GM18517 (cell line): ENCODE measurements around the gene NAT8L.
A peak's percentile ranks its signal among the peaks of the same experiment; 100 is the strongest.
"Not testable (repeated sequence)": the region's sequence is repeated elsewhere in the genome, so short reads cannot be mapped to it uniquely, and the experiment has no call there.

Experiments
- ATAC-seq: cut with Tn5 transposase; IDR thresholded peaks from one replicate; pipeline ENCODE4 v1.9.1; 2021; ENCODE audit warnings: mild to moderate bottlenecking, moderate library complexity; ENCODE audit not compliant: unreplicated experiment

Gene NAT8L, protein sequence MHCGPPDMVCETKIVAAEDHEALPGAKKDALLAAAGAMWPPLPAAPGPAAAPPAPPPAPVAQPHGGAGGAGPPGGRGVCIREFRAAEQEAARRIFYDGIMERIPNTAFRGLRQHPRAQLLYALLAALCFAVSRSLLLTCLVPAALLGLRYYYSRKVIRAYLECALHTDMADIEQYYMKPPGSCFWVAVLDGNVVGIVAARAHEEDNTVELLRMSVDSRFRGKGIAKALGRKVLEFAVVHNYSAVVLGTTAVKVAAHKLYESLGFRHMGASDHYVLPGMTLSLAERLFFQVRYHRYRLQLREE

DNA sequence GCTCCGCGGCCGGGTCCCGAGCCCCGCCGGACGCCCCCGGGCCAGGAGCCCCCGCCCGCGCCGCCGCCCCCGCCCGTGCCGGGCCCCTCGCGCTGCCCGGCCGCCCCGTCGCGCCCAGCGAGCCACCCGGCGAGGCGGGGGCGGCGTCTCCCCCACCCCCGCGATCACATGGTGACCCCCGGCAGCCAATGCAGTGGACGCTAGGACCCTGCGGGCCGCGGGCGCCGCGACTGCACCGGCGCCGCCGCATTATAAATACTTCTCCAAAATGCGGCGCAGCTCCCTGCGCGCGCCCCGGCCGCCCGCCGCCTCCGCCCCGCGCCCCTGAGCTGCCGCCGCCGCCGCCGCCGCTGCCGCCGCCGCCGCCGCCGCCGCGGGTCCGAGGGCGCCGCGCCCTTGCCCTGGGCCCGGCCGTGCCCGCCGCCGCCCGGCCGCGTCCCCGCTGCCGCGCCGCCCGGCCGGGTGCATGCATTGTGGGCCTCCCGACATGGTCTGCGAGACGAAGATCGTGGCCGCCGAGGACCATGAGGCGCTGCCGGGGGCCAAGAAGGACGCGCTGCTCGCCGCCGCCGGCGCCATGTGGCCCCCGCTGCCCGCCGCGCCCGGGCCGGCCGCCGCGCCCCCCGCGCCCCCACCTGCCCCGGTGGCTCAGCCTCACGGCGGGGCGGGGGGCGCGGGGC is at the start of gene NAT8L:
Gene NAT8L (plus strand): TSS at position 282 of the 680 bp plus-strand sequence. CDS start 185 bp downstream, at position 467.
- no peak for ATAC-seq

DNA sequence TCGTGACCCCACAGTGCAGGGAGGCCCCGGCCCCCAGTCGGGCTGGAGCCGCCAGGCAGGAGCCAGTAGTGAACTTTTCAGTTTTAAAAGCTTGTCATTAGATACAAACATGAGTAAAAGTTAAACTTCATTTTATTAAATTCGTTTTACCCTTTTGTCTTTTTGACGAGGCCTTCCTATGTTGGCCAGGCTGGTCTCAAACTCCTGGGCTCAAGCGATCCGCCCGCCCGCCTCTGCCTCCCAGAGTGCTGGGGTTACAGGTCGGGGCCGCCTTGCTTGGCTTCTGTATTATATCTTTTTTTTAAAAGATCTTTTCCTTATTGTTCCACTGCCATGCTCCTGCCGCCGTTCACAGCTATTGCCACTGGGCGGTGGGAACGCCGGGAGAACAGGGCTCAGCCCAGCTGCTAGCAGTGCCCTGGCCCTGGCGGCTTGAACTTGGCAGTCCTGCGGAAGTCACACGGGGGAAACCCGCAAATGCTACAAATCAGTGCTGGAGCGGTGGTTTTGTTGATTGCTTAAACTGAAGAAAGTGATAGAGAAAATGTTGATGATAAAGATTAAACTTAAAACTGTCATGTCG is 49.4 kb upstream of the NAT8L start:
- ATAC-seq = peak; percentile 16

DNA sequence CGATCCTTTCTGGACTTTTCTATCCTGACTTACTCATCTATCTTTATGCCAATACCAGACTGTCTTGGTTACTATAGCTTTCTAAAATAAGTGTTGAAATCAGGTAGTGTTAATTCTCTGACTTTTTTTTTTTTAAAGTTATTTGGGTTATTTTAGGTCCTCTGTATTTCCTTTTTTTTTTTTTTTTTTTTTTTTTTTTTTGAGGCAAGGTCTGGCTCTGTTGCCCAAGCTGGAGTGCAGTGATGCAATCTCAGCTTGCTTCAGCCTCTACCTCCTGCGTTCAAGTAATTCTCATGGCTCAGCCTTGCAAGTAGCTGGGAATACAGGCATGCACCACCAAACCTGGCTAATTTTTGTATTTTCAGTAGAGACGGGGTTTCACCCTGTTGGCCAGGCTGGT is 47.5 kb upstream of the NAT8L start:
- ATAC-seq = no peak

DNA sequence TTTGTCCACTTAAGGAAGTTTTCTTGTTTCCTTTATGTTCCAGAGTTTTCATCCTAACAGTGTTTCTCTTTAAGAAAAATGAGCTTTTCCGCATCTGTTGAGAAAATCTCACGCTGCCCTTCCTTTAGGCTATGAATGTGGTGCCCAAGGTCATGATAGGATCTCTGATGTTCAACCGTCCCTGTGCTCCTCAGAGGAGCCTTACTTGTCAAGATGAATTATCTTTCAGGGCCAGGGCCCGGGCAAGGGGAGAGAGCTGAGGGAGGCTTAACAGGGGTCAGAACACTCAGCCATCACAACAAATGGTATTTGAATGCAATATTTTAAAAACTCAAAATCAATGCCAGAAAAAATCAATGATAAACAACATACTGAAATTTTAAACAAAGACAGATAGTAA is 44.1 kb upstream of the NAT8L start:
- no peak for ATAC-seq

DNA sequence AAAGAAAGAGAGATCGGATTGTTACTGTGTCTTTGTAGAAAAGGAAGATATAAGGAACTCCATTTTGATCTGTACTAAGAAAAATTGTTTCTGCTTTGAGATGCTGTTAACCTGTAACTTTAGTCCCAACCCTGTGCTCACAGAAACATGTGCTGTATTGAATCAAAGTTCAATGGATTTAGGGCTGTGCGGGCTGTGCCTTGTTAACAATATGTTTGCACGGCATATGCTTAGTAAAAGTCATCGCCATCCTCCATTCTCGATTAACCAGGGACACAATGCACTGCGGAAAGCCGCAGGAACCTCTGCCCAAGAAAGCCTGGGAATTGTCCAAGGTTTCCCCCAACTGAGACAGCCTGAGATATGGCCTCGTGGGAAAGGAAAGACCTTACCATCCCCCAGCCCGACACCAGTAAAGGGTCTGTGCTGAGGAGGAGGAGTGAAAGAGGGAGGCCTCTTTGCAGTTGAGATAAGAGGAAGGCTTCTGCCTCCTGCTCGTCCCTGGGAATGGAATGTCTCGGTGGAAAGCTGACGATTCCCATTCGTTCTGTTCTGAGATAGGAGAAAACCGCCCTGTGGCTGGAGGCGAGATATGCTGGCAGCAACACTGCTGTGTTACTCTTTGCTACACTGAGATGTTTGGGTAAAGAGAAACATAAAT is 37.6 kb upstream of the NAT8L start:
- ATAC-seq = not testable (repeated sequence)

DNA sequence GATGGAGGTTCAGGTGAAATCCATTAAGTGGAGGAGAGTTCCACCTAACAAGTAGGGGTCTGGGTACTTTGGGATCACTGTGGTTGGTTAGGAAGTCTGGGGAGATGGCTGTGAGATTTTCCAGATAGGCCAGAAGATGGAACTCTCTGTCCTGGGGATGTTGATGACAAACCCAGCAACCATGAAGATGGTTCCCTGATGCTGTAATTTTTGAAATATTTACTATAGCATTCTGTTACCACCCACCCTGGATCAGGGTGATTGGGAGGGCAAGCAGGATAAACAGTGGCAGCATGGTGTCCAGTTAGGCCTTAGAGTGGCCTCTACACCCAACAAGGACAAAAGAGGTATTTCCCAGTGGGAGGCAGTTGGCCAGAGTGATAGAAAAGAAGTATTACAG is 34.4 kb upstream of the NAT8L start:
- no peak for ATAC-seq

DNA sequence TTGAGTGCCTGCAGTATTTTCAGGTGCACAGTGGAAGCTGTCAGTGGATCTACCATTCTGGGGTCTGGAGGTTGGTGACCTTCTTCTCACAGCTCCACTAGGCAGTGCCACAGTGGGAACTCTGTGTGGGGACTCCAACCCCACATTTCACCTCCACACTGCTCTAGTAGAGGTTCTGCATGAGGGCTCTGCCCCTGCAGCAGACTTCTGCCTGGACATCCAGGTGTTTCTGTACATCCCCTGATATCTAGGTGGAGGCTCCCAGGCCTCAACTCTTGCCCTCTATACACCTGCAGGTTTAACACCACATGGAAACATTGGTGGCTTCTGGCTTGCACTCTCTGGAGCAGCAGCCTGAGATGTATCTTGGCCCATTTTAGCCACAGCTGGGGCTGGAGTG is 33.3 kb upstream of the NAT8L start:
- ATAC-seq = no peak

DNA sequence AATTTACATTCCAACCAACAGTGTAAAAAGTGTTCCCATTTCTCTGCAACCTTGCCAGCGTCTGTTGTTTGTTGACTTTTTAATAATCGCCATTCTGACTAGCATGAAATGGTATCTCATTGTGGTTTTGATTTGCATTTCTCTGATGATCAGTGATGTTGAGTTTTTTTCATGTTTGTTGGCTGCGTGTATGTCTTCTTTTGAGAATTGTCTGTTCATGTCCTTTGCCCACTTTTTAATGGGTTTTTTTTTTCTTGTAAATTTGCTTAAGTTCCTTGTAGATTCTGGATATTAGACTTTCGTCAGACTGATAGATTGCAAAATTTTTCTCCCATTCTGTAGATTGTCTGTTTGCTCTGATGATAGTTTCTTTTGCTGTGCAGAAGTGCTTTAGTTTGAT is 32.0 kb upstream of the NAT8L start:
- not testable (repeated sequence) for ATAC-seq

DNA sequence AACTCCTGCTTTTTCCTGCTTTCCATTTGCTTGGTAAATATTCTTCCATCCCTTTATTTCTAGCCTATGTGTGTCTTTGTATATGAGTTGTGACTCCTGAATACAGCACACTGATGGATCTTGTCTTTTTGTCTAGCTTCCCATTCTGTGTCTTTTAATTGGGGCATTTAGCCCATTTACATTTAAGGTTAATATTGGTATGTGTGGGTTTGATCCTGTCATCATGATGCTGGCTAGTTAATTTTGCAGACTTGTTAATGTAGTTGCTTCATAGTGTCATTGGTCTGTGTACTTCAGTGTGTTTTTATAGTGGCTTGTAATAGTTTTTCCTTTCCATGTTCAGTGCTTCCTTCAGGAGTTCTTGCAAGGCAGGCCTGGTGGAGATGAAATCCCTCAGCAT is 28.0 kb upstream of the NAT8L start:
- not testable (repeated sequence) for ATAC-seq

DNA sequence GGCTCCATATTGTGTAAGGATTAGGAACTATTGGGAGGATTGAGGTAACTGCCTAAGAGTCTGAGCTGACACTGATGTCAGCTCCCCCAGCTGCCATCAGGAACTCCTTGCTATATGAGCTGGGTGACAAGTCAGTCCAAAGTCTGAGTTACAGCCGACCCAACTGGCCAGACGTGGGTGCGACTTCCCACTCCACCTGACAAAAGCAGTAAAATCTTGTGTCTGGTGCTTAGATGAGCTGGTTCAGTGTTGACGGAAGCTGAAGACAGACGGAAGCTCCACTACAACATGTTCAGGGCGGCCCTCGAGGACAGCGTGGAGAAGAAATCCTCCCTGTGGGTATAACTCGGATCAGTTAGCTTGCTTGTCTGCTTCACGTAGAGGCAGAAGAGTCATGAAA is 22.8 kb upstream of the NAT8L start:
- no peak for ATAC-seq

DNA sequence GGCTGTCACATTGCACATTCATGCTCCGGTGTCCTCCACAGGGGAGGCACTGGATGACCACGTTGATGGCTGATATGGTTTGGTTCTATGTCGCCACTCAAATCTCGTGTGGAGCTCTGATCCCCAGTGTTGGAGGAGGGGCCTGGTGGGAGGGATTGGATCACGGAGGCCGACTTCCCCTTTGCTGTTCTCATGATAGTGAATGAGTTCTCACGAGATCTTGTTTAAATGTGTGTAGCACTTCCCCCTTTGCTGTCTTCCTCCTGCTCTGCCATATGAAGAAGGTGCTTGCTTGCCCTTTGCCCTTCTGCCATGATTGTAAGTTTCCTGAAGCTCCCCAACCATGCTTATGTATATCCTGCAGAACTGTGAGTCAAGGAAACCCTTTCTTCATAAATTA is 22.3 kb upstream of the NAT8L start:
- no peak for ATAC-seq

DNA sequence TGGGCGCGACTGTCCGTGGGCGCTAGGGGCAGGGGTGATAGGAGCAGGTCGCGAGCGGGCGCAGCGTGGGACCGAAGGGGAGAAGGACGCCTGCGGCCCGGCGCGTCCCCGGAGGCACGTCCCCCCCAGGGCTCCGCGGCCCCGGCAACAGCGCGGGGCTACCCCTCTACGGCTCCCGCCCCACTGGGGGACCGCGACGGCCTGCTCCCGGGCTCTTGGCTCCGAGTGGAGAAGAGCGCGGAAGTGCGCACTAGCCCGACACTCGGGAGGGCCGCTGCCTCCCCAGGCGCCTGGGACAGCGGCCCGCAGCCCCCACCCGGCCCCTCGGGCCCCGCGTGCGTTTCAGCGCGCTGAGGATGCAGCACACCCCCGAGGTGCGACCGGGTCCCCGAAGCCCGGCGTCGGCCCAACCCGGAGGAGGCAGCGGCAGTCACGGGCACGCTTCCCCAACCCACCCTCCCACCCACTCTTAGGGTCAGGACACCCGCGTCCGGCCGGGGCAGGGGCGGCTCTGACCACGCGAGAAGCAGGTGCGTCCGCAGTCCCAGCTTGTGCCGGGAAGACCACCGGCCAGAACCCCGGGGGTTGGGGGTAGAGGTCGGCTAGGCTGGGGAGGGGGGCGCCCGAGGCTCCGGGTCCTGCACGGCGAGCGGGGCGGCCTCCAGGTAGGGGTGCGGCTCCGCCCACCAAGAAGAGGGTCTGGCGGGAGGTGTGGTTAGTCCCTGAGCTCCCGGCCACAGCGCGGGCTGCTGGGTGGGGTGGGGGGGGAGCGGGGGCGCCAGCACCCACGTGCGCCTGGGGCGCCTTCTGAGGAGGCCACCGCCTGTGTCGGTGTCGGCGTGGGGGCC is 18.5 kb upstream of the NAT8L start:
- no peak for ATAC-seq

DNA sequence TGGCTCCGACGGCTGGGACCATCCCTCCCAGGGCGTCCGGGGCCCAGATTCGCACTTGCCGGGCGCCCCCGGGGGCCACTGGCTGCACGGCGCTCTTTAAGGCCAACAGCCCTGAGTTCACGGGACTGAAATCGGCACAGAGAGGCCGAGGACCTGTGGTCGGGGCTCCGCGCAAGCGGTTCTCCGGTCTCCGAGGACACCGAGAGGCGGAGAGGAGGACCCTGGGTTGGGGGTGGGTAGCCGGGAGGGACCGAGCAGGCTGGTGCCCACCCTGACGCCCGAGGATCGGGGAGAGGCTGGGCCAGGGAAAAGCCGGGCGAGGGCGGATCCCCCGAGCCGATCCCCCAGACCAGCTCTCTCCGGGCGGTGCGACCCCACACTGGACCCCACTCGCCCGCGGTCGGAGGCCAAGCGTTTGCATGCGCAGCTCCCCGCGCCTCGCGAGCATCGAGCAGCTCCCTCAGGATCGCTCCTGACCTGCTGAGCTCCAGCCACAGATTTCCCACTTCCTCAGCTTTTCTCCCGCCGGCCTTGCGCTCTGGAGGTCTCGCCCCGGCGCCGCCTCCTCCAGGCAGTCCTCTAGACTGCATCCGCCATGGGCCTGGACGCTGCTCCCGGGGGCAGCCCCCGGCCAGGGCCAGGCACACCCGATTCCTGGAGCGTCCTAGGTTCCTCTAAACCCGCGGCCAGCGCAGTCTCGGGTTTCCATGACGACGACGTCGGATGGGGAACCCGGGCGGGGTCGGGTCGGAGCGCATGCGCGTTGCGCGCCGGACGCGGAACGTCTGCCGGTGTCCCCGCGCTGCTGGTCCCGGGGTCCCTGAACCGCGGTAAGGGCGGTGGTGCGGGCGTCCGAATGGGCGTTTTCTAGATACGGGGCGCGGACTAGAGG is 17.6 kb upstream of the NAT8L start:
- no peak for ATAC-seq

DNA sequence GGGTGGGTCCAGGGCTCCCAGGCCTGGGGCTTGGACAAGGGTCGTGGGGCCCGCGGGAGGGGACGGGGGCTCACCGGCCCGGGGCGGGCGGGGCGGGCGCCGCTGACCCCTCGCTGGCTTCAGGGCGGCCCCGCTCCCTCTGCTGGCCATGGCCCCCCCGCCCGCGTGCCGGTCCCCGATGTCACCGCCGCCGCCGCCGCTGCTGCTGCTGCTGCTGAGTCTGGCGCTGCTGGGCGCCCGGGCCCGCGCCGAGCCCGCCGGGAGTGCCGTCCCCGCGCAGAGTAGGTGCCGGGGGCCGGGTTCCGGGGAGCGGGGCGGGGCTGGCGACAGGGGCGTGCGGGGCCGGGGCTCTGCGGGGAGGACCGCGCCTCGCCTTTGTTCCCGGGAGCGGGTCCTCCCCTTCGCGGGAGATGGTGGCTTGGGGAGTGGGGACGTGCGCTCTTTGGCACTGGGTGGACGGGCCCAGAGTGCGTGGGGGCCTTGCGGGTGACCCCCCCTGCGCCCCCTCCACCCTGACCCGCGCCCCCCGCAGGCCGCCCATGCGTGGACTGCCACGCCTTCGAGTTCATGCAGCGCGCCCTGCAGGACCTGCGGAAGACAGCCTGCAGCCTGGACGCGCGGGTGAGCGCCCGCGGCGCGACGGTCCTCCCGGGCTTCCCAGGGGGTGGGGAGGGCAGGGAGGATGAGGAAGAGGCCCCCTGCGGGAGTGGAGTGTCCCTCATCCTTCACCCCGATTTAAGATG is 16.8 kb upstream of the NAT8L start:
- no peak for ATAC-seq

DNA sequence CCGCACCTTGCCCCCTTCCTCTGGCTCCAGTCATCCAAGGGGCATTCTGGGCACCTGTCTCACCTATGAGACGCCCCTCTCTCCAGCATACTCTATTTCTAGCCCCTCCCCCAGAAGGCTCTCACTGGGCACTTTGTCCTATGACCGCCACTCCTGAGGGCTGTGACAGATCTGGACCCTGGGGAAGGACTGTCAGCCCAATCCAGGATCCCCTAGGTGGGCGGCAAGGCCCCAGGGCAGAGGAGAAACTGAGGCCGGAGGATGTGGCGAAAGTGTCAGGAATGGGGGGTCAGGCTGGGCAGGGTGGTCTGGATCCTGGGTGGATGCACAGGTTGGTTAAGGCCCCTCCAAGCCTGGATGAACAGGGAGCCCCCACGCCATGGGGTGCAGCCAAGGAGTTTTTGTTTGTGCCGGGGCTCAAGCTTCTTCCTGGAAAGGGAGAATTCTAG is 16.2 kb upstream of the NAT8L start:
- ATAC-seq = no peak

DNA sequence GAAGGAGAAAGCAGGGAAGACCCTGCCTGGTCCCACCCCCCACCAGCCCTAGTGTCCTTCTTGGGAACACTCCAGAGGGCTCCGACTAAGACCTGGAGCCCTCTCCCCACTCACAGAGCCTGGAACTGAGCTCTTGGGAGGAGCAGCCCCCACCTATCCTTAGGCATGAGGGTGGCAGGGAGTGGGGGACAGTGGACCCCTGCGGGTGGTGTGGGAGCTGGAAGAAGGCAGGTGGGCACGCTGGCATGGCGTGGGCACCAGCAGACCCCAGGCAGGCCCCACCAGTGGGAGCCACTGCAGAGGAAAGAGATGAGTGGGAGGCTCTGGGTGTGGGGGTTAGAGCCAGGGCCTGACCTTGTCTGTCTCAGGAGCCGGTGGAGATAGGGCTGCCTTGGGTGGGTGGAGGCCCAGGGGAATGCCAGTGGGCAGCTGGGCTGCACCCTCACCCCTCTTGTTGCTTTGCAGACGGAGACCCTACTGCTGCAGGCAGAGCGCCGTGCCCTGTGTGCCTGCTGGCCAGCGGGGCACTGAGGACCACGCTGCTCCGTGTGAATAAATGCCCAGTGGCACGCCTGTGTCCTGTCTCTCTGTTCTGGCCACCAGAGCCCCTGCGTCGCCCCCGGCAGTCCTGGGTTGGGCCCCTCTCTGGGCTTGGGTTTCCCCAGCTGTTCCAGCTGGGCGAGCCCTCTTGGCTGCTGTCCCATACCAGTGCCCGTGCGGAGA is 15.6 kb upstream of the NAT8L start:
- no peak for ATAC-seq

DNA sequence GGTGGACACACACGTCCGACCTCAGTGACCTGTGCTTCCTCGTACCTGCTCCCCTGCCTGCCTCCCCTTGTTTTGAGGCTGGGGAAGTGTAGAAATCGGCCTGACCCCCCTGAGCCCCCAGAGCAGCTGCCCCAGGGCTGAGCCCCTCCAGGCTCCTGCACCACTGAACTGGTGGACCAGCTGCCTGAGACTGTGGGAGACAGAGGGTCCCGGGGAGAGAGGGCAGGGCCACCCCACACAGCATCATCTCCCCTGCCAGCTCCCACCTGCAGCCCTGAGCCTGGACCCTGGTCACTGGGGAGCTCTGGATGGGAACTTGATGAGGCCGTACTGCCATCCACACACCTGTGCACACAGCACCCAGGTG is 15.0 kb upstream of the NAT8L start:
- no peak for ATAC-seq
